Measurements from ENCODE around the gene CENPF.
"Not testable (repeated sequence)": the region's sequence is repeated elsewhere in the genome, so short reads cannot be mapped to it uniquely, and the experiment has no call there.

Gene CENPF

GRCh38 chr1:214568328-214568727 lies 34.7 kb upstream of the CENPF start:
- no peak for DNase-seq (ENCODE audit: low spot score)
- no peak for TF ChIP-seq CTCF (IDR thresholded peaks at IDR 0.05; ENCODE audit: extremely low read depth, insufficient read depth, missing control alignments)
- in situ Hi-C loops (cut with MboI; ENCODE audit: low pct_unique_long_range_greater_than_20kb, low sequenced_read_pairs, unreplicated experiment) = no loop called here

GRCh38 chr1:214569357-214570004 lies 33.5 kb upstream of the CENPF start:
- no peak for TF ChIP-seq CTCF (IDR thresholded peaks at IDR 0.05; ENCODE audit: extremely low read depth, insufficient read depth, missing control alignments)
- no peak for DNase-seq (ENCODE audit: low spot score)
- in situ Hi-C loops (cut with MboI; ENCODE audit: low pct_unique_long_range_greater_than_20kb, low sequenced_read_pairs, unreplicated experiment) = no loop called here

GRCh38 chr1:214570442-214570841 lies 32.6 kb upstream of the CENPF start:
- no peak for DNase-seq (ENCODE audit: low spot score)
- no peak for TF ChIP-seq CTCF (IDR thresholded peaks at IDR 0.05; ENCODE audit: extremely low read depth, insufficient read depth, missing control alignments)
- in situ Hi-C loops (cut with MboI; ENCODE audit: low pct_unique_long_range_greater_than_20kb, low sequenced_read_pairs, unreplicated experiment) = no loop called here

- no peak for TF ChIP-seq CTCF (IDR thresholded peaks at IDR 0.05; ENCODE audit: extremely low read depth, insufficient read depth, missing control alignments)
- in situ Hi-C loops (cut with MboI; ENCODE audit: low pct_unique_long_range_greater_than_20kb, low sequenced_read_pairs, unreplicated experiment) = no loop called here
- DNase-seq (ENCODE audit: low spot score) = no peak
These were observed 31.7 kb upstream of the CENPF start for GRCh38 chr1:214571281-214571680.

- no peak for DNase-seq (ENCODE audit: low spot score)
- TF ChIP-seq CTCF (IDR thresholded peaks at IDR 0.05; ENCODE audit: extremely low read depth, insufficient read depth, missing control alignments) = no peak
- in situ Hi-C loops (cut with MboI; ENCODE audit: low pct_unique_long_range_greater_than_20kb, low sequenced_read_pairs, unreplicated experiment) = no loop called here
These were observed 29.3 kb upstream of the CENPF start for GRCh38 chr1:214573386-214574318.

GRCh38 chr1:214574598-214575411 lies 28.2 kb upstream of the CENPF start:
- in situ Hi-C loops (cut with MboI; ENCODE audit: low pct_unique_long_range_greater_than_20kb, low sequenced_read_pairs, unreplicated experiment) = loop anchor here (25.0 kb wide), 1 partner anchor 313 kb away; no protein-coding TSS in a partner anchor
- TF ChIP-seq CTCF (IDR thresholded peaks at IDR 0.05; ENCODE audit: extremely low read depth, insufficient read depth, missing control alignments) = no peak

GRCh38 chr1:214576120-214576519 lies 26.9 kb upstream of the CENPF start:
- in situ Hi-C loops (cut with MboI; ENCODE audit: low pct_unique_long_range_greater_than_20kb, low sequenced_read_pairs, unreplicated experiment) = loop anchor here (25.0 kb wide), 1 partner anchor 314 kb away; no protein-coding TSS in a partner anchor
- not testable (repeated sequence) for DNase-seq (ENCODE audit: low spot score)

More at GRCh38 chr1:214574598-214575411, 28.2 kb upstream of the CENPF start:
- no peak for DNase-seq (ENCODE audit: low spot score)

Data from GM13977 (cell line).